SK-N-SH (cell line): ENCODE measurements around the gene TCF15. TPM values are rescaled to one million over a fixed set of nuclear protein-coding genes. Genes with fewer than 3 reads are reported as not detected.

Experiments
- CTCF ChIA-PET: fragments of 300-600, 350-600 bp; formaldehyde crosslinking; extraction: SDS; loops from one replicate; lab custom pipeline; 2021; lab: Yijun Ruan, JAX
- POLR2A ChIA-PET: fragments of 350-600 bp; sonication (Branson Sonifier 250); formaldehyde crosslinking; extraction: SDS; loops from one replicate; lab custom pipeline; 2020; ENCODE audit warnings: antibody characterized with exemption, inconsistent platforms; lab: Yijun Ruan, JAX
- DNase-seq: peaks from one replicate; pipeline ENCODE4 v3.0.0; 2012
- H2AFZ ChIP-seq: fragments of 200-600 bp; sonication (generic); 2 replicates; pipeline ENCODE4 v1.8.1; 2016; ENCODE audit warnings: antibody characterized with exemption, mild to moderate bottlenecking, low read depth
- H3F3A ChIP-seq: fragments of 200-600 bp; sonication (generic); replicated peaks from 2 replicates; pipeline ENCODE3; 2016; ENCODE audit warnings: antibody characterized with exemption, mild to moderate bottlenecking; ENCODE audit not compliant: insufficient read depth
- H3K27ac ChIP-seq, 2 experiments: fragments of 200-500 bp in 1 of 2; fragments of 200-600 bp in 1 of 2; sonication (Bioruptor generic) in 1 of 2; sonication (generic), shearing (Covaris generic) in 1 of 2; 2 replicates each; pipeline versions ENCODE4 v1.5.1 to v1.6.1; 2014 to 2016; ENCODE audit warnings: low read depth in 2 of 2, inconsistent platforms in 1 of 2, low read length in 1 of 2, mild to moderate bottlenecking in 1 of 2, mixed read lengths in 1 of 2
- H3K27me3 ChIP-seq: fragments of 200-600 bp; sonication (generic), shearing (Covaris generic); 2 replicates; pipeline ENCODE4 v1.6.1; 2016; ENCODE audit warnings: mixed run types; ENCODE audit not compliant: insufficient read depth
- H3K36me3 ChIP-seq, 2 experiments: fragments of 200-500 bp in 1 of 2; fragments of 200-600 bp in 1 of 2; sonication (Bioruptor generic) in 1 of 2; sonication (generic) in 1 of 2; replicated peaks in 1 of 2; 2 replicates each; pipeline versions ENCODE3 to v1.5.1; 2014 to 2016; ENCODE audit warnings: low read length in 1 of 2, mild to moderate bottlenecking in 1 of 2; ENCODE audit not compliant: insufficient read depth in 2 of 2, control insufficient read depth in 1 of 2
- H3K4me1 ChIP-seq, 2 experiments: fragments of 200-500 bp in 1 of 2; fragments of 200-600 bp in 1 of 2; sonication (Bioruptor generic) in 1 of 2; sonication (generic), shearing (Covaris generic) in 1 of 2; 2 replicates each; pipeline versions ENCODE4 v1.5.1 to v1.6.1; 2014 to 2016; ENCODE audit warnings: low read depth in 1 of 2, low read length in 1 of 2, mixed run types in 1 of 2; ENCODE audit not compliant: insufficient read depth in 2 of 2, control insufficient read depth in 1 of 2
- H3K4me2 ChIP-seq: fragments of 200-600 bp; sonication (generic), shearing (Covaris generic); 2 replicates; pipeline ENCODE4 v1.6.1; 2017; ENCODE audit warnings: mixed run types
- H3K4me3 ChIP-seq, 2 experiments: fragments of 200-500 bp in 1 of 2; fragments of 200-600 bp in 1 of 2; sonication (Bioruptor generic) in 1 of 2; sonication (generic), shearing (Covaris generic) in 1 of 2; 2 replicates each; pipeline versions ENCODE4 v1.5.1 to v1.8.1; 2014 to 2016; ENCODE audit warnings: low read depth in 2 of 2, inconsistent platforms in 1 of 2, low read length in 1 of 2, mild to moderate bottlenecking in 1 of 2, mixed read lengths in 1 of 2, moderate library complexity in 1 of 2
- H3K79me2 ChIP-seq: fragments of 200-600 bp; sonication (generic); 2 replicates; pipeline ENCODE4 v1.8.1; 2017; ENCODE audit warnings: mild to moderate bottlenecking; ENCODE audit not compliant: insufficient read depth
- H3K9ac ChIP-seq: fragments of 200-600 bp; sonication (generic); 2 replicates; pipeline ENCODE4 v1.6.1; 2017; ENCODE audit warnings: mixed run types
- H3K9me2 ChIP-seq: fragments of 200-600 bp; sonication (generic); 2 replicates; pipeline ENCODE4 v1.6.1; 2017; ENCODE audit warnings: mixed run types
- H3K9me3 ChIP-seq: fragments of 200-600 bp; sonication (generic); 2 replicates; pipeline ENCODE4 v1.6.1; 2017; ENCODE audit warnings: mixed run types, mild to moderate bottlenecking, moderate library complexity
- H4K20me1 ChIP-seq: fragments of 200-600 bp; sonication (generic); 2 replicates; pipeline ENCODE4 v1.6.1; 2017; ENCODE audit warnings: mild to moderate bottlenecking, mixed run types; ENCODE audit not compliant: insufficient read depth
- CTCF ChIP-seq: fragments of 200-600 bp; sonication (generic); IDR thresholded peaks from 2 replicates; pipeline ENCODE4 v1.6.1; 2017; ENCODE audit warnings: antibody characterized with exemption, mild to moderate bottlenecking, moderate library complexity
- GATA2 ChIP-seq: sonication (generic); formaldehyde crosslinking; IDR thresholded peaks from 2 replicates; pipeline ENCODE4 v1.5.0; 2020; ENCODE audit warnings: mild to moderate bottlenecking, missing genetic modification reagents
- MEF2A ChIP-seq: IDR thresholded peaks from 2 replicates; pipeline ENCODE4 v1.4.0; 2012; ENCODE audit warnings: low read depth, borderline replicate concordance
- RAD21 ChIP-seq: IDR thresholded peaks from 2 replicates; pipeline ENCODE4 v1.6.1; 2012; ENCODE audit warnings: mild to moderate bottlenecking, low read length
- RCOR1 ChIP-seq: fragments of 150-350 bp; IDR thresholded peaks from 2 replicates; pipeline ENCODE4 v1.6.1; 2017; ENCODE audit warnings: antibody characterized with exemption, low read length
- REST ChIP-seq: IDR thresholded peaks from 2 replicates; pipeline ENCODE4 v1.6.1; 2012; ENCODE audit warnings: mild to moderate bottlenecking, low read depth, low read length, moderate library complexity
- RFX5 ChIP-seq: IDR thresholded peaks from 2 replicates; pipeline ENCODE4 v1.6.1; 2012; ENCODE audit warnings: mild to moderate bottlenecking, improper control_type of control experiment, low read length
- SMC3 ChIP-seq: IDR thresholded peaks from 2 replicates; pipeline ENCODE4 v1.6.1; 2012; ENCODE audit warnings: low read depth, low read length, improper control_type of control experiment
- ZBTB33 ChIP-seq: IDR thresholded peaks from 2 replicates; pipeline ENCODE4 v1.4.0; 2012; ENCODE audit warnings: low read depth, borderline replicate concordance
- WGBS: methylation state at CpG from one replicate; pipeline ENCODE4 v1.1.6; 2017; ENCODE audit warnings: low lambda C conversion rate; 5-methylcytosine and 5-hydroxymethylcytosine counted together
- polyA plus RNA-seq, 3 experiments: library from polyadenylated mRNA; depleted of rRNA; stranded (reverse); fragments of >200 nt; gene quantifications; 2 replicates each; pipeline ENCODE4 v1.2.3, GENCODE V29; 2012
- TF ChIP-seq, protein P1 (sequence below): IDR thresholded peaks from 2 replicates; pipeline ENCODE4; 2012

Gene TCF15
- polyA plus RNA-seq, 1 of the 3 experiments (the other 2 are of a cell fraction): not detected

GRCh38 chr20:575230-575629, 34.9 kb downstream of the TCF15 start:
- POLR2A ChIA-PET: no interaction called here
- no peak for DNase-seq
- Histone ChIP-seq H3K27me3 (peaks cover 20% of the 10 kb centered on the region; the same call in 1 of the 2 replicates), H3K4me2 (no peak overlapping the region), H3K27ac (no peak overlapping the region), H3F3A (no peaks in the 10 kb centered on the region), H3K36me3 (no peaks in the 10 kb centered on the region), H3K4me3 (no peak overlapping the region), H3K9ac (no peak overlapping the region), H3K79me2 (no peaks in the 10 kb centered on the region), H3K4me1 (peaks cover 0 to 3% of the 10 kb centered on the region in 2 experiments; a peak in 1 of 4 replicates), H3K9me3 (no peaks in the 10 kb centered on the region), H3K9me2 (no peaks in the 10 kb centered on the region), H2AFZ (no peak overlapping the region), H4K20me1 (no peaks in the 10 kb centered on the region)
- TF ChIP-seq MEF2A (no peak), SMC3 (no peak), REST (no peak), RFX5 (no peak), ZBTB33 (no peak), GATA2 (CRISPR knock-in tag) (no peak), RAD21 (no peak), RCOR1 (no peak), CTCF (no peak)
- TF ChIP-seq, protein P1, sequence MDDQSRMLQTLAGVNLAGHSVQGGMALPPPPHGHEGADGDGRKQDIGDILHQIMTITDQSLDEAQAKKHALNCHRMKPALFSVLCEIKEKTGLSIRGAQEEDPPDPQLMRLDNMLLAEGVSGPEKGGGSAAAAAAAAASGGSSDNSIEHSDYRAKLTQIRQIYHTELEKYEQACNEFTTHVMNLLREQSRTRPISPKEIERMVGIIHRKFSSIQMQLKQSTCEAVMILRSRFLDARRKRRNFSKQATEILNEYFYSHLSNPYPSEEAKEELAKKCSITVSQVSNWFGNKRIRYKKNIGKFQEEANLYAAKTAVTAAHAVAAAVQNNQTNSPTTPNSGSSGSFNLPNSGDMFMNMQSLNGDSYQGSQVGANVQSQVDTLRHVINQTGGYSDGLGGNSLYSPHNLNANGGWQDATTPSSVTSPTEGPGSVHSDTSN: no peak
- WGBS: 62% methylated on average over 3 of the region's 3 CpGs
- CTCF ChIA-PET: interaction anchor here (0.6 to 3.9 kb wide), 8 partner anchors 13 to 164 kb away, joined by 3 to 15 read pairs (median 7); no protein-coding TSS in a partner anchor
